SKM-1 (cell line): ENCODE measurements around the gene UGT1A8.
"Not testable (repeated sequence)": the region's sequence is repeated elsewhere in the genome, so short reads cannot be mapped to it uniquely, and the experiment has no call there.

Experiments
- DNase-seq: peaks from one replicate; lab custom pipeline; 2025; ENCODE audit not compliant: unreplicated experiment; lab: John Stamatoyannopoulos, UW

UGT1A8 gene

DNA sequence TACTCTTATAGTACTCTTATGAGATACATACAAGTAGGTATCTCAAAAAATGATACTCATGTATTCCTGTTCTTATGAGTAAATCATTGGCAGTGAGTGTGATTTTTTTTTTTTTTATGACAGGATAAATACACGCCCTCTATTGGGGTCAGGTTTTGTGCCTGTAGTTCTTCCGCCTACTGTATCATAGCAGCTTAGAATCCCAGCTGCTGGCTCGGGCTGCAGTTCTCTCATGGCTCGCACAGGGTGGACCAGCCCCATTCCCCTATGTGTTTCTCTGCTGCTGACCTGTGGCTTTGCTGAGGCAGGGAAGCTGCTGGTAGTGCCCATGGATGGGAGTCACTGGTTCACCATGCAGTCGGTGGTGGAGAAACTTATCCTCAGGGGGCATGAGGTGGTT, at the start of gene UGT1A8:
TSS of gene UGT1A8 (plus strand) at position 158 of the 400 bp plus-strand sequence. CDS start at position 233, 75 bp downstream.
- not testable (repeated sequence) for DNase-seq

DNA sequence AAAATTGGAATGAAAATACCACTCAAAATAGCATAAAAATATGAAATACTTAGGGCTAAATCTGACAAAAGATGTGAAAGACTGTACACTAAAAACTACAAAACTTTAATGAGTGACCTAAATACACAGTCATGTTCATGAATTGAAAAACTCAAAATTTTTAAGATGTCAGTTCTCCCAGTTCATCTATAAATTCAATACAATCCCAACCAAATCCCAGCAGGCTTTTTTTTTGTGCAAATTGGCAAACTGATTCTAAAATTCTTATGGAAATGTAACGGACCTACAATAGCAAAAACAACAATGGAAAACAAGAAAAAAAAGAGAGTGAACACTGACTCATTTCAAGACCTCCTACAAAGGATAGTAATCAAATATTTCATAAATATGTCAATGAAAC, 46.4 kb upstream of the UGT1A8 start:
- DNase-seq, result no peak

DNA sequence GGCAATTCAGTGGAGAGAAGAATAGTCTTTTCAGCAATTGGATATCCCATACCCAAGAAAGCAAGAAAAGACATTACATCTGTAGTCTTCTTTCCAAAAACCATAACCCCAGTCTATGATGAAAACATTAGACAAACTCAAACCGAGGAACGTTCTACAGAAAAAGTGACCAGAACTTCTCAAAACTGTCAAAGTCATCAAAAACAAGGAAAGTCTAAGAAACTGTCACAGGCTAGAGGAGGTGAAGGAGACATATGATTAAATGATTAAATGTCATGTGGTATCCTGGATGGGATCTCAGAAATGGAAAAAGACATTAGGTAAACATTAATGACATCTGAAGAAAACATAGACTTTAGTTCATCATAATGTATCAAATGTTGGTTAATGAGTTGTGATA, 46.0 kb upstream of the UGT1A8 start:
- DNase-seq, result no peak

DNA sequence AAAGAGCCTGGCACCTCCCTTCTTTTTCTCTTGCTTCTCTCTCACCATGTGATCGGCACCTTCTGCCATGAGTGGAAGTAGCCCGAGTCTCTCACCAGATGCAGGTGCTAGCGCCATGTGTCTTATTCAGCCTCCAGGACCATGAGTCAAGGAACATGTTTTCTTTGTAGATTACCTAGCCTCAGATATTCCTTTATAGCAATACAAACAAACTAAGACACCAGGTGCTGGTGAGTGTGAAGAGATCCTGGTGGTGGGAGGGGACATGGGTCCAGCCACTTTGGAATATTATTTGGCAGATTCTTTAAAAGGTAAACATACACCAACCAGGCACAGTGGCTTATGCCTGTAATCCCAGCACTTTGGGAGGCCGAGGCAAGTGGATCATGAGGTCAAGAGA, 45.0 kb upstream of the UGT1A8 start:
- no peak for DNase-seq

DNA sequence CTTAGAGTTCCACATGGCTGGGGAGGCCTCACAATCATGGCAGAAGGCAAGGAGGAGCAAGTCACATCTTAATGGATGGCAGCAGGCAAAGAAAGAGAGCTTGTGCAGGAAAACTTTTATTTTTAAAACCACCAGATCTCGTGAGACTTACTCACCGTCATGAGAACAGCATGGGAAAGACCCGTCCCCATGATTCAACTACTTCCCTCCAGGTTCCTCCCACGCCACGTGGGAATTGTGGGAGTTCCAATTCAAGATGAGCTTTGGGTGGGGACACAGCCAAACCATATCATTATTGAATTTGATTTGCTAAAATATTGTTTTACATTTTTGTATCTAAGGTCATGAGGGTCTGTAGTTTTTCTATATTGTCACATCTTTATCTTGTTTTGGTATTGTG, 40.1 kb upstream of the UGT1A8 start:
- not testable (repeated sequence) for DNase-seq

DNA sequence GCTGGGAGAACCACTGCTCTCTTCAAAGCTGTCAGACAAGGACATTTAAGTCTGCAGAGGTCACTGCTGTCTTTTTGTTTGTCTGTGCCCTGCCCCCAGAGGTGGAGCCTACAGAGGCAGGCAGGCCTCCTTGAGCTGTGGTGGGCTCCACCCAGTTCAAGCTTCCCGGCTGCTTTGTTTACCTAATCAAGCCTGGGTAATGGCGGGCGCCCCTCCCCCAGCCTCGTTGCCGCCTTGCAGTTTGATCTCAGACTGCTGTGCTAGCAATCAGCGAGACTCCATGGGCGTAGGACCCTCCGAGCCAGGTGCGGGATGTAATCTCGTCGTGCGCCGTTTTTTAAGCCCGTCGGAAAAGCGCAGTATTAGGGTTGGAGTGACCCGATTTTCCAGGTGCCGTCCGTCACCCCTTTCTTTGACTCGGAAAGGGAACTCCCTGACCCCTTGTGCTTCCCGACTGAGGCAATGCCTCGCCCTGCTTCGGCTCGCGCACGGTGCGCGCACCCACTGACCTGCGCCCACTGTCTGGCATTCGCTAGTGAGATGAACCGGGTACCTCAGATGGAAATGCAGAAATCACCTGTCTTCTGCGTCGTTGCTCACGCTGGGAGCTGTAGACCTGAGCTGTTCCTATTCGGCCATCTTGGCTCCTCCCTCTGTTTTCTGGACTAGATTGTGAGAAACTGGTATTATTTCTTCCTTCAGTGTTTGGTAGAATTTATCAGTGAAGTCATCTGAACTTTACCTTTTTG, 34.0 kb upstream of the UGT1A8 start:
- not testable (repeated sequence) for DNase-seq

DNA sequence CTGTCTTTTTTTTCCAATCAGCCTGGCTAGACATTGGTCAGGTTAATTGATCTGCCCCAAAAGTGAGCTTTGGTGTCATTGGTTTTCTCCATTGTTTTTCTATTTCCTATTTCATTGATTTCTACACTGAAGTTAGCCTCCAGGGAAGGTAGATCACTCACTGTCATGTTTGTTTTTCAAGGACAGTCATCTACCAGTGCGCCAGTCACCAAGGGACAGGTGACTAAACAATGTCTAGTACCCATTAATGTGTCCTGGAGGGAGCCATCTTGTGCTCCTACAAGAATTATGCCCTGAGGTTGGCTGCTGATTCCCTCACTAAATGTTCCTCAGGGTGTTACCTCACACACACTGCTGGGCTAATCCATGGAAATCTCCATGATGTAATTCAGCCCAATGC, 33.2 kb upstream of the UGT1A8 start:
- DNase-seq, result no peak

DNA sequence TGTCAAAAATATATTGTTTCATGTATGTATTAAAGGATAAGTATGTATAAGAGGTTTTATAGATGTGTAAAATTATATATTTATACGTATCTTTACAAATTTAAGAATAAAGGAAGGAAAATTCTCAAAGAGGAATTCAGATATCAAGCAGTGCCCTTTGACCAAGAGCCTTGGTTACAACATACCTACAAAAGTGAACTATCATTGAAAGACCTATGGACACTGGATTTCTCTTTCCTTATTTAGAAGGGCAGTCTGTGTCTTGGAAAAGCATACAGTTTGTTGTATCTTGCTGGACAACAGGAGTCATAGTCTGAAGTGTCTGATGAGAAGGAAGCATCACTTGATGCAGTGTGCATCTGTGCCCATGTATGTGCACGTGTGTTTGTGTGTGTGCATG, 29.0 kb upstream of the UGT1A8 start:
- DNase-seq, result no peak

DNA sequence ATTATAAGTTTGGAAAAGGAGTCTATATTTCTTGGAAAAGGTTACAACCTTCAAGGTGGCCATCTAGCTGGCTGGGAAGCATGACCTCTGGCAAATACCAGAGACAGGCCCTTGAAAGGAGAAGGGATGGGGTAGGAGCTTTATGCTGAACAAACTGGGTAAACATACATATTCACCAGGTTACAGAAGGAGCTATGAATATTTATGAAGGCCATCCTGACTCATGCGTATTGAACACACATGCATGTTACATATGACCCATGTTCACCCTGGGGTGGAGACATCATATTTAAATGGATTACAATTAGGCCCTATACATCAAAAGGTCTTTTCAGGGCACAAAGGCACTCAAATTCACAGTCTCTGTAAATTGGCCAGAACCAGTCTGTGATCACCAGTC, 24.7 kb upstream of the UGT1A8 start:
- not testable (repeated sequence) for DNase-seq

DNA sequence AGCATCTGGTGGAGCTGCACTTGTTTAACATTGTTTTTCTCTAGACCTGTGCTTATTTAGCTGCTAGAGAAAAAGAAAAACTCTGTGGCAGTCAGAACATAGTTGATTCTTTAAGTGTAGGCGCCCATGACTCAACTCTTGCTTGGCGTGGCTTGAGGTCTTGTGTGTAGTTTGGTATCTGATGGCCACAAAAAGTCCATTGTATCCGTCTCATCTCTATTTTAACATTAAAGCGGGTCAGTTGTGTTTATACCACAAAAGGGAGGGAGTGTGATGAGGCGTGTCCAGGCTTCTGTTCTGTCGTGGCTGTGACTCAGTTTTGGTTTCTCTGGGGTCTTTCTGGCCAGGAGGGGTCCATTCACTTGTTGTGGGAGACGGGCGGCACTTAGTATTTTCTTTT, 24.2 kb upstream of the UGT1A8 start:
- DNase-seq, result no peak

DNA sequence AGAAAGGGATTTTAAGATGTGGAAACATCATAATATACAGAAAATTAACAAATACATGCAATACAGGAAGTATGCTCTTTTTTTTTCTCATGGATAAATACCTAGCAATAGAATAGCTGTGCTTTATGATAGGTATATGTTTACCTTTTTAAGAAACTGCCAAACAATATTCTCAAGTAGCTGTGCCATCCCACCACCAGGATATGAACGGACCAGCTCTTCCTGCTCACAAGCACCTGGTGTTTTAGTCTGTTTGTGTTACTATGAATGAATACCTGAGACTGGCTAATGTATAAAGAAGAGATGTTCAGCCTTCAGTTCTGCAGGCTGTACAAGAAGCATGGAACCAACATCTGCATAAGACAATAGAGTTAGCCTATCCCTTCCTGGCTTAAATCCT, 19.9 kb upstream of the UGT1A8 start:
- DNase-seq, result no peak

DNA sequence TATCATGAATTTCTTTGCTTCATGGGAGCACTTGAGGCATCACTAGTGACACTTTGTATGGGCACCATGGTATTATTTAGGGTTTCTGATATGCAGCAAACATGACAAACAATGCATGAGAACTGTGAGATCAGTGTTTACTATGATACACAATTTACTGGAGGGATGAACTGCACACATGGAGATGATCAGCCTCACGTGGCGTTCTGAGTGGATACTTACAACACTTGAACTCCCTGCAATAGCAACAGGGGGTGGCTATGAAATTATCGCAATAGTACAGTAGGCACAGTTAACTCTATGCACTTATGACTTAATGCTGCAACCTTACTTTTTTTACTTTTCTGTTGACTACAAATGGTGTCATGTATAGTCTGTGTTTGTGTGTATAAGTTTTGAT, 18.5 kb upstream of the UGT1A8 start:
- no peak for DNase-seq

DNA sequence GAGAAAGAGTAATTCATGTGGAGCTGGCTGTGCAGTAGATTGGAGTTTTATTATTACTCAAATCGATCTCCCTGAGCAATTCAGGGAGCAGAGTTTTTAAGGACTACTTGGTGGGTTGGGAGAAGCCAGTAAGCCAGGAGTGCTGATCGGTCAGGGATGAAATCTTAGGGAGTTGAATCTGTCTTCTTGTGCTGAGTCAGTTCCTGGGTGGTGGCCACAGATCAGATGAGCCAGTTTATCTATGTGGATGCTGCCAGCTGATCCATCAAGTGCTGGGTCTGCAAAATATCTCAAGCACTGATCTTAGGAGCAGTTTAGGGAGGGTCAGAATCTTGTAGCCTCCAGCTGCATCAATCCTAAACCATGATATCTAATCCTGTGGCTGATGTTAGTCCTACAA, 17.0 kb upstream of the UGT1A8 start:
- no peak for DNase-seq

DNA sequence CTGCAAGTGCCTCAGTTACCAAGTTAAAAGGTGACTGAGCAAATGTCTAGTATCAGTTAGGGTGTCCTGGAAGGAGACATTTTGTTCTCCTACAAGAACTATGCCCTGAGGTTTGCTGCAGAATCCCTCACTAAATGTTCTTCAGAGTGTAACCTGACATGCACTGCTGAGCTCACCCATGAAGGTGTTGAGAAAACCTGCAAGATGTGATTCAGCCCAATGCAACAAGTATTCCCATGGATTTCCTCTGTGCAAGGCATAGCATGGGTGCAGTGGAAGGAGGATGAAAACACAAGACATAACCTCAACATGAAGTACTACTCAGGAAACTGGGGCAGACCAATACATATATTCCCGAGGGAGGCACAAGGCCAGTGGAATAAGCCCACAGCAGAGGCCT, 15.4 kb upstream of the UGT1A8 start:
- no peak for DNase-seq

DNA sequence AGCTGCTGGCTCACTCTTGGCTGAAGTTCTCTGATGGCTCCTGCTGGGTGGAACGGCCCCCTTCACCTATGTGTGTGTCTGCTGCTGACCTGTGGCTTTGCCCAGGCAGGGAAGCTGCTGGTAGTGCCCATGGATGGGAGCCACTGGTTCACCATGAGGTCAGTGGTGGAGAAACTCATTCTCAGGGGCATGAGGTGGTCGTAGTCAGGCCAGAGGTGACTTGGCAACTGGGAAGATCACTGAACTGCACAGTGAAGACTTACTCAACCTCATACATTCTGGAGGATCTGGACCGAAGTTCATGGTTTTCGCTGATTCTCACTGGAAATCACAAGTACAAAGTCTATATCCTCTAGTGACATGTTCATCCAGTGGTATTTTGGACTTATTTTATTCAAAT, 13.9 kb upstream of the UGT1A8 start:
- DNase-seq, result no peak

DNA sequence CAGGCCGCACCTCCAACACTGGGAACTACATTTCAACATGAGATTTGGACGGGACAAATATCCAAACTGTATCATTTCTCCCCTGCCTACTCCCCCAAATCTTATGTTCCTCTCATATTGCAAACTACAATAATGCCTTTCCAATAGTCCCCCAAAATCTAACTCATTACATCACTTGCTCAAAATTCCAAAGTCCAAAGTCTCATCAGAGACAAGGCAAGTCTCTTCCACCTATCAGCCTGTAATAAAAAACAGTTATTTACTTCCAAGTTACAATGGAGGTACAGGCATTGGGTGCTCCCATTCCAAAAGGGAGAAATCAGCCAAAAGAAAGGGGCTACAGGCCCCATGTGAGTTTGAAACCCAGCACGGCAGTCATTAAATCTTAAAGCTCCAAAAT, 12.6 kb upstream of the UGT1A8 start:
- no peak for DNase-seq

DNA sequence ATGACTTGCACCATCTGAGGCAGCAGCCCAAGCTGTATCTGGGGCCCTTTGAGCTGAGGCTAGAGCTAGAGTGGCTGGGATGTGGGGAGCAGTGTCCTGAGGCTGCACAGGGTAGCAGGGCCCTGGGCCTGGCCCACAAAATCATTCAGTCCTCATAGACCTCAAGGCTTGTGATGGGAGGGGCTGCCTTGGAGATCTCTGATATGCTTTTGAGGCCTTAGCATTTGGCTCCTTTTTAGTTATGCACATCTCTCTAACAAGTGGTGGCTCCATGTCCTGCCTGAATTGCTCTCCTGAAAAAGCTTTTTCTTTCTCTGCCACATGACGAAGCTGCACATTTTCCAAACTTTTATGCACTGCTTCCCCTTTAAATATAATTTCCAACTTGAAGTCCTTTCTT, 11.8 kb upstream of the UGT1A8 start:
- no peak for DNase-seq

DNA sequence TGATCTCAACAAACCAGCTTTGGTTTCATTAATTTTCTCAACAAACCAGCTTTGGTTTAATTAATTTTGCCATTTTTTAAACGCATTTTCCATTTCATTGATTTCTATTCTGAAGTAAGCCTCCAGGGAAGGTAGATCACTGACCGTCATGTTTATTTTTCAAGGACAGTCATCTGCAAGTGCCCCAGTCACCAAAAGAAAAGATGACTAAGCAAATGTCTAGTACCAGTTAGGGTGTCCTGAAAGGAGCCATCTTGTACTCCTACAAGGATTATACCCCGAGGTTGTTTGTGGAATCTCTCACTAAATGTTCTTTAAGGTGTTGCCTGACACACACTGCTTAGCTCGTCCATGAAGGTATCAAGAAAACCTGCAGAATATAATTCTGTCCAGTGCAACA, 6.1 kb upstream of the UGT1A8 start:
- DNase-seq, result no peak

DNA sequence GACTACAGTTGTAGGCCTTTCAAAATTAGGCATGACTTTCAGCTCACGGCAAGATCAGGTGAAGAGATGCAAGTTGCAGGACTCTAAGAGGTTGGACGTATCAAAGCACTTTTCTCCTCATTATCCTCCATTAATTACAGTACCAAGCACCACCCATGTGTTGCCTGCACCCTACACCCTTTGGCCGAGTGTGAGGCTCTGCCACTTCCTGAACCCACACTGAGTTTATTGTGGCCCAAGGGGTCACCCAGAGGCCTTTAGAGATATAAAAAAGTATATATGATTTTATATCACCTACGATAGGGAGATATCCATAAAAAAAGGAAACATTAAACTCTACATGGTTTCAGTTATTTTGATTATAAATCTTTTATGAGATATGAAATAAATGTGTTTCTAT, 2.8 kb downstream of the UGT1A8 start:
- no peak for DNase-seq

DNA sequence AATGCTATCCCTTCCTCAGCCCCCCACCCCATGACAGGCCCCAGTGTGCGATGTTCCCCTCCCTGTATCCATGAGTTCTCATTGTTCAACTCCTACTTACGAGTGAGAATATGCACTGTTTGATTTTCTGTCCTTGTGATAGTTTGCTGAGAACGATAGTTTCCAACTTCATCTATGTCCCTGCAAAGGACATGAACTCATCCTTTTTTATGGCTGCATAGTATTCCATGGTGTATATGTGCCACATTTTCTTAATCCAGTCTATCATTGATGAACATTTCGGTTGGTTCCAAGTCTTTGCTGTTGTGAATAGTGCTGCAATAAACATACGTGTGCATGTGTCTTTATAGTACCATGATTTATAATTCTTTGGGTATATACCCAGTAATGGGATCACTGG, 4.4 kb downstream of the UGT1A8 start:
- not testable (repeated sequence) for DNase-seq

DNA sequence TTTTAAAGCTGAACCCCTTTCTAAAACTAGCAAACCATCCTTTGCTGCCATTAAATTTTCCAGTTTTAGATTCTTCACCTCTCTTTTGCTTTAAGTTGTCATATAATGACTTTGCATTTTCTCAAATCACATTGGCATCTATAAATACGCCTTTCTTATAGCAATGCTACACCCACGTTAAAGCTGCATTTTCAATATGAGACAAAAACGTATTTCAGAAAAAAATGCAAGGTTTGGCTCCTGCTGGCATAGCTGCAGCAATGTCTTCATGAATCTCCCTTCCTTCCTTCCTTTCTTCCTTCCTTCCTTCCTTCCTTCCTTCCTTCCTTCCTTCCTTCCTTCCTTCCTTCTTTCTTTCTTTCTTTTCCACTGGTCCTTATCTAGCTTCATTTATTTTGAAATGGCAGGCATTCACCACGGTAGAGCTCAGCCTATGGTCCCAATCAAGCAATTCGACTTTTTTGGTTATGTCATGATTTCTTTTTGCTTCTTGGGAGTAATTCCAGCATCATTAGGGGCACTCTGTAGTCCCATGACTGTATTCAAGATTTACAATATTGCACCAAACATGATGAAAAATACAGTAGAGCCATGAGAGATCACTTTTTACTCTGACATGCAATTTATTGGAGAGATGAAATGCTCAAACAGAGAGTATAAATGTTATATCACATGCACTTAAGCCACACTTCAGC, 10.0 kb downstream of the UGT1A8 start:
- DNase-seq, result no peak

DNA sequence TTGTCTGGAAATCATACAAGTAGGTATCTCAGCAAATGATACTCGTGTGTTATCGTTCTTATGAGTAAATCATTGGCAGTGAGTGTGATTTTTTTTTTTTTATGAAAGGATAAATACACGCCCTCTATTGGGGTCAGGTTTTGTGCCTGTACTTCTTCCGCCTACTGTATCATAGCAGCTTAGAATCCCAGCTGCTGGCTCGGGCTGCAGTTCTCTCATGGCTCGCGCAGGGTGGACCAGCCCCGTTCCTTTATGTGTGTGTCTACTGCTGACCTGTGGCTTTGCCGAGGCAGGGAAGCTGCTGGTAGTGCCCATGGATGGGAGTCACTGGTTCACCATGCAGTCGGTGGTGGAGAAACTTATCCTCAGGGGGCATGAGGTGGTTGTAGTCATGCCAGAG, 18.9 kb downstream of the UGT1A8 start, which contains the start of gene UGT1A10:
TSS of gene UGT1A10 (plus strand) at position 143 of the 400 bp plus-strand sequence. CDS start at position 218, 75 bp downstream.
- not testable (repeated sequence) for DNase-seq

DNA sequence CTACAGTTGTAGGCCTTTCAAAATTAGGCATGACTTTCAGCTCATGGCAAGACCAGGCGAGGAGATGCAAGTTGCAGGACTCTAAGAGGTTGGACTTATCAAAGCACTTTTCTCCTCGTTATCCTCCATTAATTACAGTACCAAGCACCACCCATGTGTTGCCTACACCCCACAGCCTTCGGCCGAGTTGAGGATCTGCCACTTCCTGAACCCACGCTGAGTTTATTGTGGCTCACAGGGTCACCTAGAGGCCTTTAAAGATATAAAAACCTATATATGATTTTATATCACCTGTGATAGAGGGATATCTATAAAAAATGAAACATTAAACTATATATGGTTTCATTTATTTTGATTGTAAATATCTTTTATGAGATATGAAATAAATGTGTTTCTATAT, 21.4 kb downstream of the UGT1A8 start:
- no peak for DNase-seq
